ENCODE data around the gene SPATA16.

DNA sequence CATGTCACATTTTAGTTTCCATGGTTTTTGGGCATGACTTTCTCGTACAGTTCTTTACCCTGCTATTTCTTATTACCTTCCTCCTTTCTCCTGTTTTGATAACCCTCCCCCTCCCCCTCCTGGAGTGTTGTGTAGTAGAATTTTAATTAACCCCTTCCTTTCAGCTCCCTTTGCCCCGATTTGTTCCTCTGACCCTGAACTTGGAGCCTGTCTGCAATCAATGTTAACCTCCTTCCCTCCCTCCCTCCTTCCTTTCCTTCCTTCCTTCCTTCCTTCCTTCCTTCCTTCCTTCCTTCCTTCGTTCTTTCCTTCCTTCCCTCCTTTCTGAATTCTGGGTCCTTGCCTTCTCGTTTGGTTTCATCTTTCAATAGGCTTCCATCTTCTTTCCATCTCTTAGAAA, 300.1 kb downstream of the SPATA16 start:
- TF ChIP-seq, protein P1, sequence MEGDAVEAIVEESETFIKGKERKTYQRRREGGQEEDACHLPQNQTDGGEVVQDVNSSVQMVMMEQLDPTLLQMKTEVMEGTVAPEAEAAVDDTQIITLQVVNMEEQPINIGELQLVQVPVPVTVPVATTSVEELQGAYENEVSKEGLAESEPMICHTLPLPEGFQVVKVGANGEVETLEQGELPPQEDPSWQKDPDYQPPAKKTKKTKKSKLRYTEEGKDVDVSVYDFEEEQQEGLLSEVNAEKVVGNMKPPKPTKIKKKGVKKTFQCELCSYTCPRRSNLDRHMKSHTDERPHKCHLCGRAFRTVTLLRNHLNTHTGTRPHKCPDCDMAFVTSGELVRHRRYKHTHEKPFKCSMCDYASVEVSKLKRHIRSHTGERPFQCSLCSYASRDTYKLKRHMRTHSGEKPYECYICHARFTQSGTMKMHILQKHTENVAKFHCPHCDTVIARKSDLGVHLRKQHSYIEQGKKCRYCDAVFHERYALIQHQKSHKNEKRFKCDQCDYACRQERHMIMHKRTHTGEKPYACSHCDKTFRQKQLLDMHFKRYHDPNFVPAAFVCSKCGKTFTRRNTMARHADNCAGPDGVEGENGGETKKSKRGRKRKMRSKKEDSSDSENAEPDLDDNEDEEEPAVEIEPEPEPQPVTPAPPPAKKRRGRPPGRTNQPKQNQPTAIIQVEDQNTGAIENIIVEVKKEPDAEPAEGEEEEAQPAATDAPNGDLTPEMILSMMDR (IDR thresholded peaks at IDR 0.05) = no peak
- no peak for TF ChIP-seq POLR2A (IDR thresholded peaks at IDR 0.05)

Data from testis (tissue), 2 donors.